ENCODE measurements around the gene OGFR.
"Not testable (repeated sequence)": the region's sequence is repeated elsewhere in the genome, so short reads cannot be mapped to it uniquely, and the experiment has no call there.

OGFR gene

GRCh38 chr20:62852841-62853240 is 48.2 kb downstream of the OGFR start:
- H3K27ac ChIP-seq, result no peak overlapping the region
- no peak for TF ChIP-seq ZFX (IDR thresholded peaks at IDR 0.05)
- no peak for TF ChIP-seq CTCF (conservative IDR thresholded peaks at IDR 0.05)

- not testable (repeated sequence) for H3K27ac ChIP-seq
These were observed 48.7 kb downstream of the OGFR start for GRCh38 chr20:62853304-62853703.

GRCh38 chr20:62854121-62854520 is 49.5 kb downstream of the OGFR start:
- TF ChIP-seq CTCF (conservative IDR thresholded peaks at IDR 0.05), result no peak
- TF ChIP-seq ZFX (IDR thresholded peaks at IDR 0.05), result no peak
- H3K27ac ChIP-seq, result no peak overlapping the region

GRCh38 chr20:62855120-62855519 is 50.5 kb downstream of the OGFR start:
- TF ChIP-seq CTCF (conservative IDR thresholded peaks at IDR 0.05) (no peak), ZFX (IDR thresholded peaks at IDR 0.05) (no peak)
- no peak overlapping the region for H3K27ac ChIP-seq

- H3K27ac ChIP-seq, result no peak overlapping the region
- TF ChIP-seq CTCF (conservative IDR thresholded peaks at IDR 0.05) (no peak), ZFX (IDR thresholded peaks at IDR 0.05) (no peak)
These were observed 52.4 kb downstream of the OGFR start for GRCh38 chr20:62856931-62857619.

GRCh38 chr20:62858058-62858830 is 53.6 kb downstream of the OGFR start:
- no peak for TF ChIP-seq CTCF (conservative IDR thresholded peaks at IDR 0.05)
- no peak for TF ChIP-seq ZFX (IDR thresholded peaks at IDR 0.05)
- no peak overlapping the region for H3K27ac ChIP-seq

- H3K27ac ChIP-seq, result no peak overlapping the region
- TF ChIP-seq ZFX (IDR thresholded peaks at IDR 0.05) (no peak), CTCF (conservative IDR thresholded peaks at IDR 0.05) (no peak)
These were observed 55.1 kb downstream of the OGFR start for GRCh38 chr20:62859721-62860120.
